ENCODE data around the gene EOMES. TPM values are rescaled to one million over a fixed set of nuclear protein-coding genes. Genes with fewer than 3 reads are reported as not detected.

The EOMES gene
- total and polyA plus RNA-seq, 2 donors (not counting 3 experiments of a cell fraction or from before 2014, with no cell fraction given), result not detected

DNA sequence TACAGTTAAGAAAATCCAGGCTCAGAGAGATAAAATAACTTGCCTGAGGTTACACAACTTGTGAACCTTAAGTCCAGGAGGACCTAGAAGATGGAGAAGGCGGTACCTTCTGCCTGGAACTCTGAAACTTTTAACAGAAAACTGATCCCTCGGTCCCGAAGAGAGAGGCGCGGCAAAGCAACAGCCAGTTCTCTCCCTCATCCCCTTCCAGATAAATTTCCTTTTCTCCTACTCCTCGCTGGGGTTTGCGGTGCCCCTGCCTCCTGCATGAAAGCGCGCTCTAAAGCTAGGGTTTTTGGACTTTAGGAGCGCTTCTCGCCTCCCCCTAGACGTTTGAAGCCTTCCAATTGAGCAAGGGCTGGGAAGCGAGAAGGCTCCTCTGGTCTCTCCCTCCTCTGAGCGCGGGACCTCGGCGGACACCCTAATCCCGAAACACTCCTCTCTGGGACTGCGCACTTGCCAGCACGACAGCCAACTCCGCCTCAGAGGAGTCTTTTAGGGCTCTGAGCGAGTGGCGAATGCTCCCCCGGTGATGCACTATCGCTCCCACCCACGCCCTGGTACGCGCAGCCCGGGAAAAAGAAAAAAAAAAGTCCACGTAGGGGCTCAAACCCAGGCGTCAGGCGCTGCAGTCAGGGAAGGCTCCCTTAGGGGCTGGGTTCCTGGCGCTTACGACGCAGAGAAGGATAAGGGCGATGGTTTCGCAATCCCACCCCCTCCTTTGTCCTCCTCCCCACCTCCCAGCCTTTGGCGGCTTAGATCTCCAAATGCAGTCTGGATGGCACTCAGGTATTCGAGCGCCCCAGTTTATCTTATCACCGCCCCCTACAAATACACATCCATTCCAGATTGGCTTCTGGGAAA, 7.9 kb upstream of the EOMES start:
- ChIA-PET CTCF (interaction anchor here (1.0 to 2.2 kb wide), 2 partner anchors 11 to 18 kb away, joined by 4 to 14 read pairs; no protein-coding TSS in a partner anchor), POLR2A (no interaction called here)
- dilution Hi-C loops (cut with MboI; ENCODE audit: extremely low pct_ligation_motif_present, low sequenced_read_pairs), result no loop called here
- H2AFZ ChIP-seq (ENCODE audit: low read depth, low read length), result no peak overlapping the region
- no peaks in the 10 kb centered on the region for H3K36me3 ChIP-seq (ENCODE audit: control insufficient read depth in 2 of 2, extremely low read depth in 1 of 2, insufficient read depth in 2 of 2, low read length in 2 of 2)
- no peak overlapping the region for H3K4me3 ChIP-seq (replicated peaks in 1 of 3; ENCODE audit: insufficient read depth in 1 of 3, low read depth in 1 of 3, low read length in 3 of 3)
- no peak overlapping the region for H3K27ac ChIP-seq (ENCODE audit: insufficient read depth, low read depth, low read length)
- FAIRE-seq (no peak), DNase-seq (ENCODE audit: low read depth, low spot score) (no peak)
- H3K9me1 ChIP-seq (replicated peaks; ENCODE audit: control insufficient read depth, extremely low read depth, insufficient read depth, low read length), result no peaks in the 10 kb centered on the region
- BruUV-seq (replicated peaks), result no TSS peak
- no peaks in the 10 kb centered on the region for H3K9me3 ChIP-seq (replicated peaks; ENCODE audit: control insufficient read depth, insufficient read depth, low read length)
- no peak overlapping the region for H3K9ac ChIP-seq (replicated peaks; ENCODE audit: extremely low read depth, insufficient read depth, low read length)
- intact Hi-C loops (cut with micrococcal nuclease), result no loop called here
- H4K20me1 ChIP-seq (replicated peaks; ENCODE audit: control insufficient read depth, extremely low read depth, insufficient read depth, low read length), result no peaks in the 10 kb centered on the region
- no peaks in the 10 kb centered on the region for H3K79me2 ChIP-seq (ENCODE audit: control insufficient read depth, insufficient read depth, low read length)
- peaks cover 67 to 93% of the 10 kb centered on the region in 2 experiments for H3K27me3 ChIP-seq (ENCODE audit: control insufficient read depth in 2 of 2, insufficient read depth in 2 of 2, low read length in 2 of 2)
- H3K4me1 ChIP-seq (ENCODE audit: control insufficient read depth, extremely low read depth, insufficient read depth, low read length), result peaks cover 3% of the 10 kb centered on the region
- no peak overlapping the region for H3K4me2 ChIP-seq (ENCODE audit: insufficient read depth, low read length)
- TF ChIP-seq, protein P1, sequence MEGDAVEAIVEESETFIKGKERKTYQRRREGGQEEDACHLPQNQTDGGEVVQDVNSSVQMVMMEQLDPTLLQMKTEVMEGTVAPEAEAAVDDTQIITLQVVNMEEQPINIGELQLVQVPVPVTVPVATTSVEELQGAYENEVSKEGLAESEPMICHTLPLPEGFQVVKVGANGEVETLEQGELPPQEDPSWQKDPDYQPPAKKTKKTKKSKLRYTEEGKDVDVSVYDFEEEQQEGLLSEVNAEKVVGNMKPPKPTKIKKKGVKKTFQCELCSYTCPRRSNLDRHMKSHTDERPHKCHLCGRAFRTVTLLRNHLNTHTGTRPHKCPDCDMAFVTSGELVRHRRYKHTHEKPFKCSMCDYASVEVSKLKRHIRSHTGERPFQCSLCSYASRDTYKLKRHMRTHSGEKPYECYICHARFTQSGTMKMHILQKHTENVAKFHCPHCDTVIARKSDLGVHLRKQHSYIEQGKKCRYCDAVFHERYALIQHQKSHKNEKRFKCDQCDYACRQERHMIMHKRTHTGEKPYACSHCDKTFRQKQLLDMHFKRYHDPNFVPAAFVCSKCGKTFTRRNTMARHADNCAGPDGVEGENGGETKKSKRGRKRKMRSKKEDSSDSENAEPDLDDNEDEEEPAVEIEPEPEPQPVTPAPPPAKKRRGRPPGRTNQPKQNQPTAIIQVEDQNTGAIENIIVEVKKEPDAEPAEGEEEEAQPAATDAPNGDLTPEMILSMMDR (IDR thresholded peaks at IDR 0.05; ENCODE audit: extremely low read depth in 1 of 2, insufficient read depth in 1 of 2, low read depth in 1 of 2, low read length in 2 of 2), result no peak
- peak; percentile 19 for TF ChIP-seq EZH2 (IDR thresholded peaks at IDR 0.05; ENCODE audit: borderline replicate concordance, low read depth, low read length, severe bottlenecking)
- TF ChIP-seq MYC (IDR thresholded peaks at IDR 0.05; ENCODE audit: low read depth, low read length), result no peak

DNA sequence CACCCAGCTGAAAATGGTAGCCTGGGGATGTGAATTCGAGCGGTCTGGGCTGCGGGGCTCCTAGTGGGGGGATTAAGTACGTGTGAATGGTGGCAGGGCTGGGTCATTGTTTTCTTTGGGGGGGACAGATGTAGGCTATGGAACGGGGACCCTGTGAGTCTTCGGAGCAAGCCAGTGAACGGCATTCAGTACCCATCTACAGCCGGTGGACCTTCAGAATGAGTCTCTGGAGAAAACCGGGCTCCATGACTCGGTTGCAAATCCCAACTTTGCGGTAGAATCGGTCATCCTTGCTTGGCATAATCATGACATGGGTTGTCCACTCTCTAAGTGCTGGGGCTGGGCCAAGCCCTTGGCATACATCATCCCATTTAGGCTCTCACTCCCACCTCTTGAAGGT, 7.2 kb upstream of the EOMES start:
- Histone ChIP-seq H3K27me3 (ENCODE audit: control insufficient read depth in 2 of 2, insufficient read depth in 2 of 2, low read length in 2 of 2) (peaks cover 73 to 99% of the 10 kb centered on the region in 2 experiments), H3K9me3 (replicated peaks; ENCODE audit: control insufficient read depth, insufficient read depth, low read length) (no peaks in the 10 kb centered on the region), H3K4me1 (ENCODE audit: control insufficient read depth, extremely low read depth, insufficient read depth, low read length) (peaks cover 3% of the 10 kb centered on the region), H3K4me2 (ENCODE audit: insufficient read depth, low read length) (no peak overlapping the region), H3K9ac (replicated peaks; ENCODE audit: extremely low read depth, insufficient read depth, low read length) (no peak overlapping the region), H3K4me3 (replicated peaks in 1 of 3; ENCODE audit: insufficient read depth in 1 of 3, low read depth in 1 of 3, low read length in 3 of 3) (no peak overlapping the region), H3K9me1 (replicated peaks; ENCODE audit: control insufficient read depth, extremely low read depth, insufficient read depth, low read length) (no peaks in the 10 kb centered on the region), H3K79me2 (ENCODE audit: control insufficient read depth, insufficient read depth, low read length) (no peaks in the 10 kb centered on the region), H2AFZ (ENCODE audit: low read depth, low read length) (no peak overlapping the region), H3K27ac (ENCODE audit: insufficient read depth, low read depth, low read length) (no peak overlapping the region), H3K36me3 (ENCODE audit: control insufficient read depth in 2 of 2, extremely low read depth in 1 of 2, insufficient read depth in 2 of 2, low read length in 2 of 2) (no peaks in the 10 kb centered on the region), H4K20me1 (replicated peaks; ENCODE audit: control insufficient read depth, extremely low read depth, insufficient read depth, low read length) (peaks cover 3% of the 10 kb centered on the region)
- ChIA-PET CTCF (interaction anchor here (1.0 to 2.2 kb wide), 3 partner anchors 10 to 18 kb away, joined by 3 to 14 read pairs (median 4); no protein-coding TSS in a partner anchor), POLR2A (no interaction called here)
- dilution Hi-C loops (cut with MboI; ENCODE audit: extremely low pct_ligation_motif_present, low sequenced_read_pairs) (no loop called here), intact Hi-C loops (cut with micrococcal nuclease) (no loop called here)
- TF ChIP-seq POLR2AphosphoS5 (IDR thresholded peaks at IDR 0.05; ENCODE audit: insufficient read depth, low read depth, low read length) (no peak), MYC (IDR thresholded peaks at IDR 0.05; ENCODE audit: low read depth, low read length) (no peak), JUN (IDR thresholded peaks at IDR 0.05; ENCODE audit: borderline replicate concordance, insufficient read depth, insufficient read length, low read depth) (no peak), FOS (IDR thresholded peaks at IDR 0.05; ENCODE audit: borderline replicate concordance, insufficient read depth, low read length) (no peak), EZH2 (IDR thresholded peaks at IDR 0.05; ENCODE audit: borderline replicate concordance, low read depth, low read length, severe bottlenecking) (no peak)
- TF ChIP-seq, protein P1 (IDR thresholded peaks at IDR 0.05; ENCODE audit: extremely low read depth in 1 of 2, insufficient read depth in 1 of 2, low read depth in 1 of 2, low read length in 2 of 2), result no peak
- no TSS peak for BruUV-seq (replicated peaks)
- DNase-seq (ENCODE audit: low read depth, low spot score) (no peak), FAIRE-seq (no peak)

All from endothelial cell of umbilical vein (primary cell).